HG03159 (cell line): Measurements from ENCODE around the gene GABARAP.

Source experiments
- ATAC-seq: cut with Tn5 transposase; IDR thresholded peaks from one replicate; pipeline ENCODE4 v1.9.1; 2021; ENCODE audit warnings: mild to moderate bottlenecking, moderate library complexity; ENCODE audit not compliant: unreplicated experiment

The GABARAP gene

GRCh38 chr17:7241090-7241733, 1.0 kb downstream of the GABARAP start:
- no peak for ATAC-seq

- ATAC-seq = no peak
These were observed 1.9 kb downstream of the GABARAP start for GRCh38 chr17:7240375-7240774.

GRCh38 chr17:7239091-7240027, 2.9 kb downstream of the GABARAP start, which contains the start of gene PHF23:
Gene PHF23, minus strand, starts transcription at chr17:7239457. Its CDS starts 178 bp downstream, at chr17:7239279.
- ATAC-seq = peak; percentile 46

GRCh38 chr17:7238420-7239090, 3.7 kb downstream of the GABARAP start:
- no peak for ATAC-seq

- no peak for ATAC-seq
These were observed 4.4 kb downstream of the GABARAP start for GRCh38 chr17:7237761-7238419.

GRCh38 chr17:7237266-7237760, 4.9 kb downstream of the GABARAP start:
- no peak for ATAC-seq

- no peak for ATAC-seq
These were observed 5.4 kb downstream of the GABARAP start for GRCh38 chr17:7236808-7237207.

GRCh38 chr17:7235693-7236665, 6.3 kb downstream of the GABARAP start:
- ATAC-seq = no peak

GRCh38 chr17:7234083-7234951, 7.9 kb downstream of the GABARAP start, which contains the start of gene DVL2:
Gene DVL2, minus strand, starts transcription at chr17:7234517. Its CDS starts 255 bp downstream, at chr17:7234262.
- no peak for ATAC-seq

GRCh38 chr17:7233701-7234082, 8.6 kb downstream of the GABARAP start:
- no peak for ATAC-seq

GRCh38 chr17:7232114-7232513, 10.1 kb downstream of the GABARAP start:
- no peak for ATAC-seq

- no peak for ATAC-seq
These were observed 12.7 kb downstream of the GABARAP start for GRCh38 chr17:7229504-7229903.

GRCh38 chr17:7228920-7229319, 13.3 kb downstream of the GABARAP start:
- no peak for ATAC-seq

- ATAC-seq = no peak
These were observed 15.2 kb downstream of the GABARAP start for GRCh38 chr17:7226721-7227710.

GRCh38 chr17:7225711-7226331, 16.4 kb downstream of the GABARAP start:
- ATAC-seq = no peak

- no peak for ATAC-seq
These were observed 17.6 kb downstream of the GABARAP start for GRCh38 chr17:7224661-7225111.

GRCh38 chr17:7224110-7224509, 18.1 kb downstream of the GABARAP start:
- ATAC-seq = no peak
